ENCODE measurements around the gene RFX8.

The RFX8 gene

DNA sequence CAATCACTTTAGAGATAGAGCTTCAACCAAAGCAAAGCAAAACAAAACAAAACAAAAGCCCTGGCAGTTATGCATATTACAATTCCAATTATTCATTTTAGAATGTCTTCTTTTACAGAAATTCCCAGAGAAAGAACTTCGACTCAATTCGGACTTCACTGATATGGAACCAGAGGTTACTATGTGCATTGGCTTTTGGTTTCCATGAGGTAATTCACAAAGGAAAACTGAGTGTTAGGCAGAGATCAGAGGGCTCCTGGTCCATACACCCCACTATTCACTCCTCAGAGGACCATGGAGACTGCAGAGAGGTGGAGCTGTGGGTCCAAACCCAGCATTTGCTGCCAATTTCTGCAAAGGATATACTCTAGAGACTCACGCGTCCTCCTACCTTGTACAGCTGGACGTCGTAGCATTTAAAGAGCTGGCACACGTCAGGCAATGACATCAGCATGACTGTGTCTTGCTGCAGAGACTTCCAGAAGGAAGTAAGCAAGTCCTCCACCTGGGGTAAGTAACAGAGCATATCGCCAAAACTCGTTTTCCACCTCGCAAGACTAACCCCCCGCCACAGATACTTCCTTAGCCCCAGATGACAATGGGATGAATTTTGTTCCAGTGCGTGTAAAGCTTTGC, 56.3 kb downstream of the RFX8 start:
- TF ChIP-seq CTCF (IDR thresholded peaks at IDR 0.05) = no peak

GRCh38 chr2:101416609-101417008, 58.3 kb downstream of the RFX8 start:
- intact Hi-C loops (cut with DNase I; ENCODE audit: low total_unique reads) = loop anchor here (5.0 kb wide), 1 partner anchor 416 kb away; no protein-coding TSS in a partner anchor
- Histone ChIP-seq H3K4me3 (no peak overlapping the region), H3K4me1 (no peaks in the 10 kb centered on the region), H3K9me3 (no peaks in the 10 kb centered on the region), H3K27ac (no peak overlapping the region), H3K27me3 (no peaks in the 10 kb centered on the region), H3K36me3 (no peaks in the 10 kb centered on the region)
- no peak for DNase-seq
- TF ChIP-seq CTCF (IDR thresholded peaks at IDR 0.05) = no peak

More for the DNA sequence above, 56.3 kb downstream of the RFX8 start:
- intact Hi-C loops (cut with DNase I; ENCODE audit: low total_unique reads) = loop anchor here (5.0 kb wide), 1 partner anchor 414 kb away; no protein-coding TSS in a partner anchor
- no peaks in the 10 kb centered on the region for H3K4me1 ChIP-seq
- H3K36me3 ChIP-seq = no peaks in the 10 kb centered on the region
- H3K27me3 ChIP-seq = no peaks in the 10 kb centered on the region
- no peaks in the 10 kb centered on the region for H3K9me3 ChIP-seq
- H3K27ac ChIP-seq = no peak overlapping the region
- no peak overlapping the region for H3K4me3 ChIP-seq
- no peak for DNase-seq

GRCh38 chr2:101415884-101416283, 59.0 kb downstream of the RFX8 start:
- no peaks in the 10 kb centered on the region for H3K36me3 ChIP-seq
- H3K27ac ChIP-seq = no peak overlapping the region
- no peaks in the 10 kb centered on the region for H3K27me3 ChIP-seq
- DNase-seq = no peak
- intact Hi-C loops (cut with DNase I; ENCODE audit: low total_unique reads) = loop anchor here (5.0 kb wide), 1 partner anchor 416 kb away; no protein-coding TSS in a partner anchor
- no peaks in the 10 kb centered on the region for H3K4me1 ChIP-seq
- H3K4me3 ChIP-seq = no peak overlapping the region
- no peak for TF ChIP-seq CTCF (IDR thresholded peaks at IDR 0.05)
- H3K9me3 ChIP-seq = no peaks in the 10 kb centered on the region

GRCh38 chr2:101415220-101415619, 59.7 kb downstream of the RFX8 start:
- Histone ChIP-seq H3K27me3 (no peaks in the 10 kb centered on the region), H3K27ac (no peak overlapping the region), H3K4me3 (no peak overlapping the region), H3K36me3 (no peaks in the 10 kb centered on the region), H3K4me1 (no peaks in the 10 kb centered on the region), H3K9me3 (no peaks in the 10 kb centered on the region)
- intact Hi-C loops (cut with DNase I; ENCODE audit: low total_unique reads) = loop anchor here (5.0 kb wide), 1 partner anchor 417 kb away; no protein-coding TSS in a partner anchor
- TF ChIP-seq CTCF (IDR thresholded peaks at IDR 0.05) = no peak
- no peak for DNase-seq

GRCh38 chr2:101412092-101412694, 62.7 kb downstream of the RFX8 start:
- Histone ChIP-seq H3K27me3 (no peaks in the 10 kb centered on the region), H3K4me3 (no peak overlapping the region), H3K27ac (no peak overlapping the region), H3K4me1 (no peaks in the 10 kb centered on the region), H3K9me3 (no peaks in the 10 kb centered on the region), H3K36me3 (no peaks in the 10 kb centered on the region)
- DNase-seq = no peak
- TF ChIP-seq CTCF (IDR thresholded peaks at IDR 0.05) = no peak
- intact Hi-C loops (cut with DNase I; ENCODE audit: low total_unique reads) = no loop called here

All from tibial artery (tissue), 4 donors.